Activated CD8-positive, alpha-beta memory T cell treated with anti-CD3 and anti-CD28 coated beads for 1 hour (primary cell): Measurements from ENCODE around the gene OR8K5.
"Not testable (repeated sequence)": the region's sequence is repeated elsewhere in the genome, so short reads cannot be mapped to it uniquely, and the experiment has no call there.

Source experiments
- DNase-seq, 2 donors: peaks; one replicate each; pipeline ENCODE4 v3.0.0-alpha.2; 2020; ENCODE audit warnings: low read depth in 1 of 2; ENCODE audit errors: extremely low read depth in 1 of 2

Gene OR8K5, protein sequence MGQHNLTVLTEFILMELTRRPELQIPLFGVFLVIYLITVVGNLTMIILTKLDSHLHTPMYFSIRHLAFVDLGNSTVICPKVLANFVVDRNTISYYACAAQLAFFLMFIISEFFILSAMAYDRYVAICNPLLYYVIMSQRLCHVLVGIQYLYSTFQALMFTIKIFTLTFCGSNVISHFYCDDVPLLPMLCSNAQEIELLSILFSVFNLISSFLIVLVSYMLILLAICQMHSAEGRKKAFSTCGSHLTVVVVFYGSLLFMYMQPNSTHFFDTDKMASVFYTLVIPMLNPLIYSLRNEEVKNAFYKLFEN

DNA sequence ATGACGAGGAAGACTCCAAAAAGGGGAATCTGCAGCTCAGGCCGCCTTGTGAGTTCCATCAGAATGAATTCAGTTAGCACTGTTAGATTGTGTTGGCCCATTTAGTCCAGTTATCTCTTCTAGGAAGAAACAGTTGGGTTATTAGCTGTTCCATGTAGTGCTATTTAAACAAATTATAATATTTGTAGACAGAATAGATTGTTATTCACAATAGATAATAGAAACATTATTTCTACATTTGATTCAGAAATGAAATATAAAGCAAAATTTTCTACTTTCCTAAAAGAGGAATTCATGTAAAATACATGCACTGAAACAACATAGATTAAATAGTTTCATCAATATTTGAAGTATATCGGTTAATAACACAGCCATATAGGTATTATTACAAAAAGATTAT lies at the start of gene OR8K5:
Gene OR8K5, minus strand, starts transcription at position 101 of the 400 bp plus-strand sequence. Its CDS starts 0 bp downstream, at position 101.
- no peak for DNase-seq

DNA sequence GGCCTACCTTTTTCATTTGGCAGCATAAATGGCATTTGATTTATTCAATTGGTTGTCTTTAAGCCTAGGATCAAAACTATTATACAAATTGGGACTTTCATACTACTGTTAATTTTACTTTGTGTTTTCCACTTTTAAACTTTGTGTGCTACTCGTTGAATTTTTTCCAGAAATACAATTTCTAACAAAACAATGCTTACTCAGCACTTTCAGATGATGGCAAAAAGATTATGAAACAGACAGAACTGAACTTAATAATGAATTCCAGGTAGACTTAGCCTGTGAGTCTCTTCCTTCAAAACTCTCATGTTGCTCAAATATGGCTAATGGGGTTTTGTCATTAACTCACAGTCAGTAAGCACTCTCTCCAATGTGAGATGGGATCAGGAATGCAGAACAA lies 47.7 kb upstream of the OR8K5 start:
- no peak for DNase-seq

DNA sequence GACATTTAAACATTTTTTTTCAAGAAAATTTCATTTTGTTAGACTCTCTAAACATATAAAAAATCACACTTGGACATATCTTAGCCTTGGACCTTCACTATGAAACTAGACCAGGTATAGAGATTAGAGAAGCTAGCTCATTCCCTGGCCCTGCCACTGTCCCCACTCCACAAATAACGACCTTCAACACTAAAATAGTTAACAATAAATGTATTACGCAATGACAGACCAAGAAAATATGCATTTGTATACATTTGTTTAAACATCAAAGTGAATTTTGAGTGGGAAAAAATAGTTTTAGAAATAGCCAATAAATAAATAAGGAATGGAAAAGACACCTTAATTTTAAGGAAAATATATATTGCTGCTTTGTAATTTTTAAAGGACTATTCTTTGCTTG lies 37.2 kb upstream of the OR8K5 start:
- no peak for DNase-seq

DNA sequence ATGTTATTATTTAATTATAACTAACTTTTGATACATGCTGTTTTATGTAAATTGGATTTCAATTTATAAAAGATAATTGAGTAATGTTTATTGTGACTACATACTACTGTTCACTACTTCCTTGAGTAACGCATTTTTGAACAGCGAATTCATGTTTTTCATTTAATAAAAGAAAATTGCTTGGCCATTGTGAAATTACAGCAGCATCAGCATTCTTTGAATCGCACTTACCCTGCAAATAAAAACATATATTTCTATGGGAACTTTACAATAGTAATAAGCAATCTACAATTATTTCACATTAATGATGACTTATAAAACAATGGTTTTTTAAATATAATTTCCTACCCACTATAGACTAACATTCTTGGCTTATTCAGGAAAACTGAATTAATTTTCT lies 36.6 kb upstream of the OR8K5 start:
- DNase-seq, result no peak

DNA sequence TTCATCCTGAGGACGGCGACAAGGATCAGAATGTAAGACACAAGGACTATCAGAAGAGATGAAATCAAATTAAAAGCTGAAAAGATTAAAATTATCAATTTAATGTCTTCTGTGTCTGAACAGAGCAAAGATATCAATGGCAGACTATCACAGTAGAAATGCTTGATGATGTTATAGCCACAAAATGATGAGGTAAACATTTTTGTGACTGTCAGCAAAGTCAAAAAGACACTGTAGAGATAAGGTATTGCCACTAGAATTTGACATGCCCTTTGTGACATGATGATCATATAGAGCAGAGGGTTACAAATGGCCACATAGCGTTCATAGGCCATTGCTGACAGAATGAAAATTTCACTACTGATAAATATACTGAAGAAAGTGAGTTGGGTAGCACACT lies 28.5 kb upstream of the OR8K5 start:
- DNase-seq, result no peak

DNA sequence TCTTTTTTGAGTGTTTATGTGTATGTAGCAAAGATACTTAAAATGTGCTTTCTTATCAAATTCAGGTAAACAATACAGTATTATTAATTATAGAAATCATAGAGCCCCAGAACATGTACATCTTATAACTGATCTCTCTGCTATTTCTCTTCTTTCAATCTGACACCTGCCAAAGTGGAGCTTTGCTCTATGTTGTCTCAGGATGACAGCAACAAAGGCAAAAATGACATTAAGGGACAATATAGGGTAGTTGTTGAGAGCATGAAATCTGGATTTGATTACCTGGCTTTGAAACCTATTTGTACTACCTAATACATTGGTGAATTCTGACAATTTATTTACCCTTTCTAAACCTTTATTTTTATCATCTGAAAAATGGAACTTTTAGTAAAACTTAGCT lies 23.3 kb upstream of the OR8K5 start:
- DNase-seq, result no peak

DNA sequence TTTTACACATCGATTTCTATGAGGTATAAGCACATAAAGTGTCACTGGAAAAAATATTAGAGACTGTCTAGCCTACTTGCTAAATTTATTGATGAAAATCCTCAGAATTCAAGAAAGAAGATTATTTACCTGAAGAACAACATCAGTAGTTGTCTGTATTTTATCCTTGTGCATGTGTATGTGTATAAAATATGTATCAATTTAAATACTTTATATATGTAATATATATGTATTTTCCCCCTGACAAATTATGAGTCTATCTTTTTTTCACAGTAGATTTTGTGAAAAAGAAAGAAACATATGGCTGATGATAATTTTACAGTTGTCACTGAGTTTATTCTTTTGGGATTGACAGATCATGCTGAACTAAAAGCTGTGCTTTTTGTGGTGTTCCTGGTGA lies 16.2 kb upstream of the OR8K5 start, which contains the start of gene OR5J2:
Gene OR5J2, plus strand, starts transcription at position 301 of the 400 bp plus-strand sequence. Its CDS starts 0 bp downstream, at position 301.
- no peak for DNase-seq

DNA sequence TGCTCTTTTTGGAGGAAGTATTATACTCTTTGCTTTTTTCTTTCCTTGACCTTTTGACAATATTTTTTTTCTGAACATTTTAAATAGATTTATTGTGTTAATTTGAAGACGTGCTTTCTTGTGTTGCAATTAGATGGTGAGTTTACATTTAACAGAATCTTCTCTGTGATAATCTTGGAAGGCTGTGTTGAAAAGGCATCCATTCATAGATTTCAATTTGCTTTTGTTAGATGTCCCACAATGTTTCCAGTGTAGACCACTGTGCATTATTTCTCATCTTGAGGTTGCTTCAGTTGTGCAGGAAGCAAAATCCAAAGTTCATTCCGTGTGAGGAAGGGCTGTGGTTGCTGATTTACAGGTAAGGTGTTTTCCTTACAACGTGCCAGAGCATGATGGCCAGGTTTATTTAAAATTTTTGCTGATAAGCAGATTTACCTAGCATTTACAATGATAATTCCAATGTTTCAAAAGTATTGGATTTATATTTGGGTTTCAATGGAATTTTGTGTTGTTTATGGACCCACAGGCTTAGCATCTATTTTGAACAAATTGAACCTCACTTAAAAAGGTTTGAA lies 12.2 kb upstream of the OR8K5 start:
- no peak for DNase-seq

DNA sequence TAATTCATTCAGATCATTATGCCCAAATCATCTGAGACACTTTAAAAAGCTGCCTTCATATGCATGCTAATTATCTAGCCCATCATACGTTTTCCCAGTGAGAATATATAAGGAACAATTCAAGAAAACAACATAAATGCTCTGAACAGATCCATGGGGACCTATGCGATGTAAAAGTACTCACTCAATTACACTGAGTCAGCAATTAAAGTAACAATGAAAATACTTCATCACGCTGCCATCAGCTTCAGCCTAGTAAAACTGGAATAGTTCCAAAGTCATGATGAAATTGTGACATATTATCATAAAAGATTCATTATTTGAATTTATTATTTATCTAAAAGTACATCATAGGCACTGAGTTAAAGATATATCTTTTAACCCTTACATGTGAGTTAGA lies 3.7 kb upstream of the OR8K5 start:
- DNase-seq, result no peak

DNA sequence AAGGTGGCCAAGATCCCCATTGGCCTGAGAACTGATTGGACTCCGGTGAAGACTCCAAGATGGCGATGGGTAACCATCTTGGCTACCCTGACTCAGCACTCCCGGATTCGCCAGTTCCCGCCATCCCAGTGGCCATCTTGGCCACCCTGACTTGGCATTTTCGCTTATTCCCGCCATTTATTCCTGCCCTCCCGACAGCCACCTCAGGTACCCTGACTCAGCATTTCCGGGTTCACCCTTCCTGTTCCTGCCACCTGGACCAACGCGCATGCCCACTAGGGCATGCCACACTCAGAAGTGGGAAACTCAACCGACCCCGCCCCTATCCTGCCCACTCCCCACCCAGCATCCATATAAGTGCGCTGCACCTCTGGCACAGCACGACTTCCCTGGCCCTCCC lies 7.8 kb downstream of the OR8K5 start:
- no peak for DNase-seq

DNA sequence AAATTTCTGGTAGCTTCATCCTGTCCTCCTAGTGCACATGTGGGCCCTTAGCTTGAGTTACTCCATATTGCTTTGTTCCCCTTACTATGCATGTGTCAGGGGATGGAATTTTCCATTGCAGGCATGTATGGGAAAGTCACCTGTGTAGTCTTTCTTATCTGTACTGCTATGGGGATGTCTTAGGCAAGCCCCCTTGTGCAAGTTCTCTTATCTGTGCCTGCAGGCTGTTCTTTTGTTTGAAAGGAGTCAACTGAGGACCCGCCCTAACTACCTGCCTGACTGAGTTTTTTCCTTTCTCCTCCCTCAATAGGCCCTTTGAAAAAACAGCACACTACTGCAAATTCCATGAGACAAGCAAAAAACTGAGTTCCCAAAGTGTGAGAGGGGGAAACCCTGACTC lies 8.7 kb downstream of the OR8K5 start:
- no peak for DNase-seq

DNA sequence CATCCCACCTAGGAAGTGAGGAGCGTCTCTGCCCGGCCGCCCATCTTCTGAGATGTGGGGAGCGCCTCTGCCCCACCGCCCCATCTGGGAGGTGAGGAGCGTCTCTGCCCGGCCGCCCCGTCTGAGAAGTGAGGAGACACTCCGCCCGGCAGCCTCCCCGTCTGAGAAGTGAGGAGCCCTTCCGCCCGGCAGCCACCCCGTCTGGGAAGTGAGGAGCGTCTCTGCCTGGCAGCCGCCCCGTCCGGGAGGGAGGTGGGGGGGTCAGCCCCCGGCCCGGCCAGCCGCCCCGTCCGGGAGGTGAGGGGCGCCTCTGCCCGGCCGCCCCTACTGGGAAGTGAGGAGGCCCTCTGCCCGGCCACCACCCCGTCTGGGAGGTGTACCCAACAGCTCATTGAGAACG lies 16.4 kb downstream of the OR8K5 start:
- not testable (repeated sequence) for DNase-seq

DNA sequence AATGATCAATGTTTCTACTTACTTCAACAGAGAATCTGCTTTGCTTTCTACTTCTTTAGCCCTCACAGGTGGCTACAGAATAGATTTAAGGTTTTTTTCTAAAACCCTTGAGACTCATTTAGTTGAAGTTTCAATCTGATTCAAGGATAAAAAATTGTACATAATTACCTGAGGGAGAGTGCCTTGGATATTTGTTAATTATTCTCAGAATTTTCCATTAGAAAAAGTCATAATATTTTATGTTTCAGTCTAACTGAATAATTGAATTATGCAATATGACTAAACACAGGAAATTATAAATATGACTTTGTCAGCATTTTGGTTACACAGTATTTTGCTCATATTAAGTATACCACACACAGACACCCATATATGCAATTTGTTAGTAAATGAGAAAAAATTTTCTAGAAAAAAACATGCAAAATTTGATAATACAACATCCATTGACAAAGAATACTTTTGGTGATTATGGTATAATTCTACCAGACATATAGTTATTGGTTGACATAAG lies 19.9 kb downstream of the OR8K5 start, which contains the start of gene OR8J3:
Gene OR8J3, minus strand, starts transcription at position 51 of the 511 bp plus-strand sequence. CDS start 2,483 bp downstream, outside the sequence.
- no peak for DNase-seq

DNA sequence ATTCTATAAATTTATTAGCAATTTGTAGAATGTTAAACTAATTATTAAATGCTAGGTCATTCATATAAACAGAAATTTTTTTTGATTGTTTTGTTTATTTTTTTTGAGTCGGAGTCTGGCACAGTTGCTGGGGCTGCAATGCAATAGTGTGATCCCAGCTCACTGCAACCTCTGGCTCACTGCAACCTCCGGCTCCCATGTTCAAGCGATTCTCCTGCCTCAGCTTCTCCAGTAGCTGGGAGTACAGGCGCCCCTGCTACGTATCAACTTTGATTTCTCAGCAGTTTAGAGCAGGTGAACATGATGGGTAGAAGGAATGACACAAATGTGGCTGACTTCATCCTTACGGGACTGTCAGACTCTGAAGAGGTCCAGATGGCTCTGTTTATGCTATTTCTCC lies 38.0 kb downstream of the OR8K5 start, which contains the start of gene OR8H3:
Gene OR8H3, plus strand, starts transcription at position 301 of the 400 bp plus-strand sequence. Its CDS starts 0 bp downstream, at position 301.
- no peak for DNase-seq
